Epithelial cell of esophagus (primary cell): ENCODE data around the gene ATP10A.

Experiments used
- DNase-seq: peaks from one replicate; pipeline ENCODE4 v3.0.0; 2010; ENCODE audit warnings: low read depth
- H3K4me3 ChIP-seq: 2 replicates; pipeline ENCODE4 v1.5.1; 2011; ENCODE audit warnings: mild to moderate bottlenecking, low read length, control low read depth
- CTCF ChIP-seq: IDR thresholded peaks from 2 replicates; pipeline ENCODE4 v1.5.1; 2011; ENCODE audit warnings: low read depth, mild to moderate bottlenecking, low read length, control low read depth, inconsistent platforms; ENCODE audit not compliant: insufficient read depth; ENCODE audit errors: missing control alignments

The ATP10A gene

GRCh38 chr15:25731411-25731810 lies 131.7 kb downstream of the ATP10A start:
- no peak for TF ChIP-seq CTCF
- DNase-seq: no peak
- H3K4me3 ChIP-seq: no peak overlapping the region

- no peak overlapping the region for H3K4me3 ChIP-seq
- no peak for TF ChIP-seq CTCF
- DNase-seq: no peak
Observed at GRCh38 chr15:25730918-25731317, 132.2 kb downstream of the ATP10A start.

- TF ChIP-seq CTCF: no peak
- no peak for DNase-seq
- no peak overlapping the region for H3K4me3 ChIP-seq
Observed at GRCh38 chr15:25728816-25729215, 134.3 kb downstream of the ATP10A start.

- no peak overlapping the region for H3K4me3 ChIP-seq
- TF ChIP-seq CTCF: no peak
- no peak for DNase-seq
Observed at GRCh38 chr15:25727867-25728600, 135.1 kb downstream of the ATP10A start.

- no peak for DNase-seq
- no peak for TF ChIP-seq CTCF
Observed at GRCh38 chr15:25727116-25727515, 136.0 kb downstream of the ATP10A start.

GRCh38 chr15:25725758-25726157 lies 137.4 kb downstream of the ATP10A start:
- TF ChIP-seq CTCF: no peak
- H3K4me3 ChIP-seq: no peak overlapping the region
- DNase-seq: no peak

More at GRCh38 chr15:25727116-25727515, 136.0 kb downstream of the ATP10A start:
- no peak overlapping the region for H3K4me3 ChIP-seq

GRCh38 chr15:25724899-25725298 lies 138.2 kb downstream of the ATP10A start:
- no peak overlapping the region for H3K4me3 ChIP-seq
- DNase-seq: no peak
- TF ChIP-seq CTCF: no peak
